NCI-H1092 (cell line): ENCODE measurements around the gene NOM1.

Experiments used
- DNase-seq: peaks from one replicate; lab custom pipeline; 2025; lab: John Stamatoyannopoulos, UW

Gene NOM1

DNA sequence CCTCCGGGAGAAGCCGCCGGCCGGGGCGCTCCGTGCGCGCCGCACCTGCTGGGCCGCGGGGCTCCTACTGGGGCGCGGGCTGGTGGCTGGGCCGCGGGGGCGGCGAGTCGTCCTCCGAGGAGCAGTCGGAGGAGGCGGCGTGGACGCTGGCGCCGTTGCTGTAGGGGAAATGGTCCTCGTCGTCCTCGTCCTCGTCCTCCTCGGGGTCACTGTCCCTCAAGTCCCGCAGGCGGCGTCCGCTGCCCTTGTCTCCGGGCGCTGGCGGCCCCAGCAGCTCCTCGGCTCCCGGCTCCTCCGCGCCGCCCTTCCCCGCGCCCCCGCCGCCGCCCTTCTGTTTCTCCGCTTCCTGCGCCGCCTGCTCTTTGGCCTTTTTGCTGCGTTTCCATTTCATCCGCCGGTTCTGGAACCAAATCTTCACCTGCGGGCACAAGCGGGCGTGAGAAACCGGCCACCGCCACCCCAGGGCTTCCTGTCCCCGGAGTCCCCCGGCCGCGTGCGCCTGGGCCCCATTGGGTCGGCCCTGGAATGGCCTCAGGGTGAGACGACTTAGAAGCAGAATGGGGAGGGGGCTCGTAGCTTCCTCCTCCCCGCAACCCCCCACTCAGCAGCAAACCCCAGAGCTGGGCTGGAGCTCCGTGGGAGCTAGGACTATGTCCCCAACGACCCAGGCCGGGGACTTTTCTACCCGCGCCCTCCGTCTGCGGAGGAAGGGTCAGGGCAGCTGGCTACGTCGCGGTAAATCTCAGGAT is 56.1 kb downstream of the NOM1 start:
- DNase-seq, result no peak

DNA sequence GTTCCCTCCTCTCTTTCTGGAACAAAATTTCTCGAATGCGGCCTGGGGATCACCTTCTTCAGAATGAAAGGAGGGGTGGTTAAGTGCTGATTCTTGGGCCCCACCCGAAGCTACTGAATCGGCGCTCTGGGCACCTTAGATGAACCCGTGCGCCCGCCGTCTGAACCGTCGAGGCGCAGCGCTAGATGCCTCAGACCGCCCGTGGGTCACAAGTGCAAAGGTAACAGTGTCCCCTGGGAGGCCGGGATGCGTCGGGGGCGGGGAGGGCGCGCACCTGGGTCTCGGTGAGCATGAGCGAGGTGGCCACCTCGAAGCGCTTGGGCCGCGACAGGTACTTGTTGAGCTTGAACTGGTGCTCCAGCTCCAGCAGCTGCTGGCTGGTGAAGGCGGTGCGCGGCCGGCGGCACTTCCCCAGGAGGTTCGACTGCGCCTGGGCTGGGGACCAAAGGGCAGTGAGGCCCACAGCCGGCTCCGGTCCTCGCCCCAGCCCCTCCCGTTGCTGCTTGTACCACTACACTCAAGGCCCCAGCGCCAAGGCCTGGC is 56.8 kb downstream of the NOM1 start:
- DNase-seq, result no peak

DNA sequence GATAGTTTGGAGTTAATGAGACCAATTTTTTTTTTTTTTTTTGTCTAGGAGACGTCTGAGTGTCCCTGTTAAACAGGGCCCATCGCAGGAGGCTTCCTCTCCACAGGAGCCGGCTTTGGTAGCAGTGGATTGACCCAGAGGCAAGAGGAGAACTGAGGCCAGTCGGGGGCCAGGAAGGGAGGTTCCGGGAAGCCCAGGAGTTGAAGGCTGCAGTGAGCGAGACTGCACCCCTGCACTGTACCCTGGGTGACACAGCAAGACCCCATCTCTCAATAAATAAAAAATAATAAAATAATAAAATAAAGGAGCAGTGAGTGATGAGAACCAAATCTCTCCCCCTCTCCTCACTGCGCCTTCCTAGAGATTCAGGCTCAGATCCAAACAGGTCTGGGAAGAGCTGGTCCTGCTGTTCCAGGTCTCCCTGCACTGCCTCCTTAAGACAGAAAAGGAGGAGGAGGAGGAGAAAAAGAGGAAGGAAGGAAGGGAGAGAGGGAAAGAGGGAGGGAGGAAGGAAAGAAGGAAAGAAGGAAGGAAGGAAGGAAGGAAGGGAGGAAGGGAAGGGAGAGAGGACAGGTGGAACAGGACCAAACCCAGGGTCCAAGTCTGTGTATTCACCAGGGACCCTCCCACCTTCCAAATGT is 57.4 kb downstream of the NOM1 start:
- no peak for DNase-seq

DNA sequence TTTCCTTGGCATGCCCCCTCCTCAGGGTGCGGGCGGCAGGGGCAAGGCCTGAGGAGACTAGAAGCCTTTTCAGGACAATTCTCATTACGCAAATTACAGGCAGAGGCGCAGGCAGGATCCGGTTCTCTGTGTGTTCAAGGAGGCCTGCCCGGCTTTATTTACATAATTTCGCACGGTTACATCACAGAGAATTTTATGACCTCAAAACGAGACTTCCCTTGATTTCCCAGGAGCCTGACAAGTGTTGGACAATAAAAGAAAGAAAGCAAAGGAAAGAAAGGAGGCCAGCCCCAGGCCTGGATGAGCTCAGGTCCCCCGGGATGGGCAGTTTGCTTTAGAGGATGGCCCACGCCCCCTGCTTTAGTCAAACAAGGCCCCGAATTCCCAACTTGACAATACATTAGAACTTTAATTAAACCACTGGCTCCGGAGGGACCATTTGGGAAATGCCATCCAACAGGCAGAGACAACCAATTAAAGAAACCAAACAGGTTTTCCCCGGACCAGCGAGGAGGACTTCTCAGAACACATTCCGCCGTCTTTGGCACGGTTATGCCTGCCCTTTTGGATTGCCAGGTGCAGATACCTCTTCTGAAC is 58.1 kb downstream of the NOM1 start:
- DNase-seq, result no peak

DNA sequence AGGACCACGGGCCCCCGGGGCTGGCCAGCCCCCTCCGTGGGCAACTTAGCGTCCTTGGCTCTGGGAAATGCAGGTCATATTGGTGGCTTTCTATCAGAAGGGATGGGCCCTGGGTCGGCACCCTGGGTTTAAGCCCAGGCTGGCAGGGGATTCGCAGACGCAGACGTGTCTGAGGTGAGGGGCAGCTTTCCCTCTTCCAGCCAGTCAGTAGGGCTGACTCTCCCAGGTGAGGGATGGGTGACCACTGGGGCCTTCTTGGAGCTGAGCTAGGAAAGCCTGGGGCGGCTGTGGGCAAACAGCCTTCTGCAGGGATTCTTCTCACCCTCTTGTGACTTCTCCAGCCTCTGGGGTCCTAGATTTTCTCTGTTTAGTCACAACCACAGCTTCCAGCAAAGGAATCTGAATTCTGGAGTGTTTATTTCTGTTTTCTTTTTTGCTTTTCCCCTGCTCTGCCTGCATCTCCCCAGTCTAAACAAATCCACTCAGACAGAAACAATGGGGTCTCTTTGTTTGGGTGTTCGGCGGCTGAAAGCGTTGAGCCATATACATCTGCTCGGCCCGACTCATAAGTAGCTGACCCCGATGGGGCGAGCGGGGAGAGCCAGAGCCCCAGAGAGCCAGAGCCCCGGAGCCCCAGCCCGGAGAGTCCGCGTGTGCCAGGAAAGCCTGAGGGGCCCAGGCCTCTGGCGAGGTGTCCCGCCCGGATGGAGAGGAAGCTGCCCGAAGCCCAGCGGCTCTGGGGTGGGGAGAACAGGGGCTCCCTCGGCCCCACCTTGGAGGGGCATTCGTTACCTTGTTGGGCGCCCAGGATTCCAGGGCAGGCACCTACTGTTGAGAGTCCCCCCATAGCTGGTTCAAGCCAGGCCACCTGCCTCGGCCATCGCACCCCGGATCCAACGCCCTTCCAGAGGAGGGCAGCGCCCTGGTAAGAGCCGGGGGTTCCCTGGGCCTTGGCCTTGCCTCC is 59.0 kb downstream of the NOM1 start:
- no peak for DNase-seq

DNA sequence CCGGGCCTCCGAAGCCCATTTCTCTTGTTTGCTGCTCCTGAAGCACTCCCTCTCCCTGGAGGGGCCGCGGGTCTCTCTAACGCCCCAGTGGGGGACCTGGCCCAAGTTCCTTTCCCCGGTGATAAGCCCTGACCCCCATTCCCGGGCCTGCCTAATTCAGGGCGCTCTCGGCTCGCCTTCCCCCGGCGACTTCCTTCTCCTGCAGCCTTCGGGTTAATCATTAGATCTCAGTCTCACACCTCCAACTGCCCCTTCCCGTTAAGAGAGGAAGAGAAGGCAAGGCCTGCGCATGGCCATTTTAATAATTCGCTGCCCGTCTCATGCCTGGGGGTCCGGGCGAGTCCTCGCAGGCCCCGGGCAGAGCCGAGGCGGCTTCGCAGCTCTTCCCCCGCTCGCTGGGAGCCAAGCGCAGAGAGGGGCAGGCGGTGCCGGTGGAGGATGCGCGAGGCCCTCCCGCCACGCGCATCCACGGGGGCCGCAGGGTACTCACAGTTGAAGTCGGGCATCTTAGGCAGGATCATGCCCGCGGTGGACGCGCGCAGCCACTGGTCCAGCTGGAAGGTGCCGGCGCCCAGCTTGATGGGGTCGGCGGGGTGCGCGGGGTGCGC is 59.8 kb downstream of the NOM1 start:
- peak; percentile 35 for DNase-seq

DNA sequence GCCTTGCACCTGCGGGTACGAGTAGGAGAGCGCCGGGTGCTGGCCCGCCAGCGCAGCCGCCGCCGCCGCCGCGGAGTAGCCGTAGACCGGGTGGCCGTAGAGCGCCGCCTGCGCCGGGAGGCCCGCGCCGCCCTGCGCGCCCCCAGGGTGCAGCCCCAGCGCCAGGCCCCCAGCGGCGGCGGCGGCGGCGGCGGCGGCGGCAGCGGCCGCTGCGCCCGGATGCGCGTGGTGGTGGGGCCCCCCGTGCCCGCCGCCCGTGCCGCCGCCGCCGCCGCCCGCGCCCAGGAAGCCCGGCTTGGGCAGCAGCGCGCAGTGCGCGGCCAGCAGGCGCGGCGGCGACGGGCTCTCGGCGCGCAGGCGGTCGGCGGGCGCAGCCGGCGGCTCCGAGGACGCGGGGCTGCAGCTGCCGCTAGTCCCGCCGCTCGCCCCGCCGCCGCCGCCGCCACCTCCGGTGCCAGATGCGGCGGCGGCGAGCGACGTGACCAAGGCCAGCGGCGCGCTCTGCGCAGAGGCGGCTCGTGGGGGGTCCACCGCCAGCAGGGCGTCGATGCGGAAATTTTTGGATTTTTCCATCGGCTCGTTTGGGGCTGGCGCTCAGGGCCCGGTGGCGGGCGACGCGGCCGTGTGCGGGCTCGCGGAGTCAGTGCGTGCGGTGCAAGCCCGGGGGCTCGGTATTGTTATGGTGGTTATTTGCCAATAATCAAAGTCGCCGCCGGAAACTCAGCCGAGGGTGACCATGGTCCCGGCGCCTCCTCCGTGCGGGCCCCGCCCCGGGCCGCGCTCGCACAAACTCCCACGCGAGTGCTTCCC is 60.5 kb downstream of the NOM1 start:
- DNase-seq, result no peak

DNA sequence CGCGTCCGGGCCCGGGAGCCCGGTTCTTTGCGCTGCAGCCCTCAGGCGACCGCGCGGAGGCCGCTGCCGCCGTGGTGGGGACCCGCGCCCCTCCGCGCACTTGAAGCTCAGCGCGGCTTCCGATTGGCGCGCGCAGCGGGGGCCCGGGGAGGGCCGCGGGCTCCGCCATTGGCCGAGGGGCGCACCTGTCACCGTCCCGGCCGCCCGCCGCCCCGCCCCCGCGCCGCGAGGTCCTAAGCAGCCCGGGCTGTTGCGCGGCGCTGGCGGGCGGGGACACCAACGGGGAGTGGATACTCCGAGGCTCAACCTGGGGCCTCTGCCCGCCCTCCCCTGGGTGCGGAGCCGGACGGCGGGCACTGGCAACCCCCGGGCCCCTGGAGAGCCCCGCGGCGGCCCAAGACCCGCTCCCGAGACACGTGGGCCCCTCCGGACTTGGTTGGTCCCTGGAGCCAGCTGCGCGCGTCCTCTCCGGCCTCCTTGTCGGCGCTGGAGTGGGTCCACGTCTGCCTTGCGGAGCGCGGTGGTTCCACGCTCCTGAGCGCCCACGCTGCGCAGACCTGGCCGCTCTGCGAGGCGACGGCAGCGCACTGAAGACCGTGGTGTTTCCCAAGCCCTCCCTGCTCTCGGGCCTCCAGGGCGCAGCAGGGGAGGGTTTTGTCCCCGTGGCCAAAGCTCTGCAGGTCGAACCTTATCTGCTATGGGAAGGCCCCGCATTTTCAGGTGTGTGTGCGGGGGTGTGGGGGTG is 61.2 kb downstream of the NOM1 start, which contains the start of gene MNX1:
Gene MNX1 (minus strand): TSS at position 76 of the 745 bp plus-strand sequence. CDS start 313 bp downstream, outside the sequence.
- DNase-seq, result peak; percentile 92

DNA sequence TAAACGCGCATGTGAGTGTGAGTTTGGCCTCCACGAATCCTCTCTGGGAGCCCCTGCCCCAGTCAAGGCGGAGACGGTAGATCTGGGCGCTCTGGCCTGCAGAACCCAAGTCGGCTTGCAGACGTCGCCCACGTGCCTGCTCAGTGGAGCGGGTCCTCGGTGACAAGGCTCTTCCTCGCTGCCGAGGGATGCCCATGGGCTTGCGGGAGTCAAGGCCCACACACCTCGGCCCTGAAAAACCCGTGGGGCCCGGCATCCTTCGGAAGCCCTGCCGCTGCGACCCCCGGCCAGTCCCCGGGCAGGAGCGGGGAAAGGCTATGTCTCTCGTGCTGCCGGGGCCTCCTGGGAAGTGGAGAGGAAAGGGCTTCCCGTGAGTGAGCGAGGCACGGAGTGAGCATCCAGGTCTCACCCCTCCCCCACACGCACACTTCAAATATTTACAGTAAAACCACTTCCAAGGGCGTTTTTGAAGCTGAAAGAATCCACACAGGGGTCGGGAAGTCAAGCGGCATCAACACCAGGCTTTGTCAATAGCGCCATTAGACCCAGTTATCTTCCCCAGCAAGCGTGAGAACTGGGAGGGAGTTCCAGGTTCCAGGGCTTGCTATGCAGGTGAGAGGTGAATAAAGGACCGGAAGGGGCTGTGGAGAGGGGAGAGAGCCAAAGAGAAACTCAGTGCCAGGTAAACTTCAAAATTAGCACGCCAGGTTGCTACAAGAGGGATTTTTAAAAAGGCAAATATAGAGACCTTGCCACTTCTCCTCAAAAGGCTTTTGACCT is 62.0 kb downstream of the NOM1 start:
- peak; percentile 45 for DNase-seq

DNA sequence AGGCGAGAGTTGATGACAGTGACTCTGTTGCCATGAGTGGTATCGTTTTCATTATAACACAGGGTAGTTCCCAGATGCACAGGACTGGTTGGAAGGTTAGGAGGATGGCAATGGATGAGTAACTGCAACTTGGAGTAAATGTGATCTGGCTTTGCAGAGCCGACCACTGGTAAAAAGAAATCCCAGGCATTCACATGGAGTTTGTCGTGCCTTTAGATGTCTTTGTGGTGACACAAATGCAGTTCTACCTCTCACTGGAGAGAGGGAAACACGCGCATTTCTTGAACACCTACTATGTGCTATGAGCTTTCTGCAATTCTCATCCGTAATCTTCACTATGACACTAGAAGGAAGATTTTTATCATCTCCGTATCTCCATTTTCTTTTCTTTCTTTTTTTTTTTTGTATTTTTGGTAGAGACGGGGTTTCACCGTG is 62.6 kb downstream of the NOM1 start:
- DNase-seq, result no peak

DNA sequence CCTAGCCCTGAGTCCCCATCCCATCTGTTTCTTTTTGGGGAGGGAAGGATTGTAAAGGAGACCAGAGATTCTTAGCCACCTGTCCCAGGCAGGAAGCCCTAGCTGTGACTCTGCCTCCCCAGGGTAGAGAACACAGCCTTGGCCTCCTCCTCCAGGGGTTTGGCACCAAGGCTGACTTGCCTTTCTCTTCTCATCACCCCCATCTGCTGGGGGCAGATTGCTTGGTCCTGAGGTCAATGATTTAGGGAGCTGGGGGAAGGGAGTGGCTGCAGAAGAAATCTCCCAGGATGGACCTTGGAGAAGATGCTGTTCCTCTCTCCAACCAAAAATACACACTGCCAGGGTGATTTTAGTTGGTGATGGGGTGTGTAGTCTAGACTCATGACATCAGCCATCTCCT is 63.6 kb downstream of the NOM1 start:
- no peak for DNase-seq

DNA sequence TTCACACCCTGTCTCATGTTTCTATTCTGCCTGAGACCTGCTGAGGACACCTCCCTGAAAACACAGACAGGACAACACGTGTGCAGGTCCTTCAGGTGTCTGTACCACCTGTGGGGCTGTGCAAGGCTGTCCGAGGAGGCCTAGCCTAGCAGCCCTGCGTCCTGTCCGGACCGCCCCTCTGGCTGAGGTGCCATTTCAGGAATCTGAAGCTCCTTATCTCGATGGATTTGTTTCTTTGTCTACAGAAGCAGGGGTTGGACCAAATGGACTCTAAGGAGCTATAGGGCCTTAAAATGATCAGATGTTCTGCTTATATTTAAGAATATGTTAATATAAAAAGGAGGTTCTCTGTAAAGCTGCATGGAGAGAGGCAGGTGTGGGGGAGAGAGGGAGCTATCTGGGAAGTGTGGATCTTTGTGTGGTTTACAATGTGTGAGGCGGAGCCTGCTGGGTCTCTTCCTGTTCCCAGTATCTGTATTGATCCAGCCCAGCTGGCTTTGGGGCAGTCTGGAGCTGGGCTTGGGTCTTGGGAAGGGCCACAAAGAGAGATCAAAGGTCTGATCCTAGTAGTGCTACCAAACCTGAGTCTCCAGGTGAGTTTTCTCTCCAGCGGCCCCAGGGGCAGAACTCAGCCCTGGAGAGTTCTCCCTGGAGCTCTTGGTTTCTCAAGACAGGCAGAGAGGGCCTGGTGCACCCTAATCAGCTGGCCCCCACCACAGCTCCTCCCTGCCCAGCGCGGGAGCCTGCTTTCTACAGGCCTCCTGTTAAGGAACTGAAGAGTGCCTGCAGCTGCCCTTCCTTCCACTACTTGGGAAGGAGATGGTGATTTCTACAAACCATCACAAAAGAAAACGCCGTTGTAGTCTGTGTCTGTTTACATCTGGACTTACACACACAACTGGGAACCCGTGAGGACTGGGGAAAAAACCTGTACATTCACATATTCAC is 64.4 kb downstream of the NOM1 start:
- no peak for DNase-seq

DNA sequence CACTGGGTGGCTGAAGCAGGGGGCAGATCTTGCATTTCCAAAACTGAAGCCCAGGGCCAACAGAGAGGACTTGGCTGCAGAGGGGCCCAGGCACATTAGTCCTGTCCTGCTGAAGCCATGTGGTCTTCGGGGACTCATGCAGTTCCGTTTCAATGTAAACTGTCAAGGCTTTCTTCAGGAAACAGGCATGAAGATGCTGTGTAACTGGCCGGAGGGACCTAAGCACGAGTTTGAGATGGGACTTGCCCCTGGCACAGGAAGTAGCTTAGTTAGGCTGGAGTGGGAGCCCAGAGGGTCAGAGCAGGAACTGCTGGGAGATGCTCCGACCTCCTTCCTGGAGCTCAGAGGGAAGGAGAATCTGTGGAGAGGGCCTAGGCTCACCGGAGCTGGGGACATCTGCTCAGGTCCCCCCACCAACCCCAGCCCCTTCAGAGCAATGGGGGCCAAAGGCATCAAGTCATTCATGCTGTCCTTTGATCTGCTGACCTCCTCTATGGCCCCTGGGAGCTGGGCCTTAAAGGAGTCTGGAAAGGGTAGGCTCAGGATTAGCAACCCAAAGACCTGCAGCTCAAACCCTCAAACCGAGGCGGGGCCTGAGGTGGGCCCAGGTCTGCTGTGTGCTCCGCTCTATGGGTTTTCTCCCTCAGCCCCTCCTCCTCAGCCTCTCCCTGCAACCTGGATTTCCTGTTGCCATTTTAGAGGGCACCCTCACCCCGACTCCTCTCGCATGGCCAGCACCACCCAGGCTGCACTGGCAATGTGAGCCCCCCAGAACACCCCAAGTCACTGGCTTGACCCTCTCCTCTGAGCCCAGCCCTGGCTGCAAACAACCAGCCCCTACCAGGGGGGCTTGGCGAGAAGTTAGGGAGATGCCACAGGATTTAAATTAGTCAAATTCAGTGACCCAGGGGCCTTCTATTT is 65.4 kb downstream of the NOM1 start:
- no peak for DNase-seq

DNA sequence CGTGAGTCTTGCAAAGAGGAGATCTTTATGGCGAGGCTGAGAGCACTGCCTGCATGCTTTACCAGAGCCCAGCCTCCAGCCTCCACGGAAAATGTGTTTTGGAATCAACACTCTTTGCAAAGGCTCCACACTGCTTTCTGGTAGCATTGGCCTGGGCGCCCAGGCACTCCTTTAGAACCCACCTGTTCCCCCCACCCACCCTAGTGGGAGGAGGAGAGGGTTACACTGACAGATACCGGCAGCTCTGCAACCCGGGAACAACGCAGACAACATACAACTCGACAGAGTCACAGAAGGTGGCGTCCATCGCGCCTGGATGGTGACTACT is 66.5 kb downstream of the NOM1 start:
- DNase-seq, result no peak

DNA sequence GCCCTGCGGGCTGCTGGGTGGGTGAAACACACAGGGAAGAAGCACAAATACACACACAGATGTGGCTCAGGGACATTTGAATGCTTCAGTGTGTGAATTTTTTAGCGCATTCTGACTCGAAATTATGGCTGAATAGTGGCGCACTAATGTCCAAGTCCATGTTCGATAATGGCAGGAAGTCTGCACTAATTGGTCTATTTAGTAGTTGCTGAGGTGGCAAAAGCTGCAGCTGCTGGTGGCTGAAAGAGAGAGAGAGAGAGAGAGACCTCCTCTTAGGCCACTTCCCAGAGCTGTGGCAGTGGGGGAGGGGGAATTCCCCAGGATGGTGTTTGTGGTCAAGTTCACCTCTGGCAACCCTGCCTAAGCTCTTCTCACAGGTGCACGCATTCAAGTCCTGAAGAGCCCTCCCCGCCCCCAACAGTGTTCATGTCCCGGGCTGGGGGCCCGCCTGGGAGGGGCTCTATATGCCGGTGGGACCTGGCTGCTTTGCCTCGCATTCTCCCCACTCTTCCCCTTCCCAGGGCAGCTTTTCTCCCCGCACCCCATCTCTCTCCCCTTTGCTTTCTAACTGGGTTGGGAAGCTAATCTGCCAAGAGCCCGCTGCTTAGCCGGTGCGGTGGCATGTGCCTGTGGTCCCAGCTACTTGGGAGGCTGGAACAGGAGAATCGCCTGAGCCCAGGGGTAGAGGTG is 67.0 kb downstream of the NOM1 start:
- DNase-seq, result no peak

DNA sequence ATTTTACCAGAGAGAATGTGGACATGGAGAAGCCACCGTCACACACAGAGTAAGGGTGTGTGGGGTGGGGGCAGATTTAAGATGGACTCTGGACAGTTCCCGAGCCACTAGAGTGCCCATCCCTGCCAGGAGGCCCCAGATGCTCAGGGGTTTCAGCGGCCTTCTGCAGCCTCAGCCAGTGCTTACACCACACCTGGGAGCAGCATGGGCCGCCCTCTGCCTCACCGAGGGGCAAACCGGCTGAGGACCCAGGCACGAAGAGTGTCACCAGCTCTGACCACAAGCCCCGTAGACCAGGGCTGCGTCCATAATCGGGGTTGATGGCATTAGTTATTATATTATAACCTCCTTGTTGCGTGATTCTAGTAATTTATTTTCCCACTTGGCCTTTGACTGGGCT is 67.6 kb downstream of the NOM1 start:
- DNase-seq, result no peak
